HG03558 (cell line): ENCODE results near the gene RFX8.
"Not testable (repeated sequence)": the region's sequence is repeated elsewhere in the genome, so short reads cannot be mapped to it uniquely, and the experiment has no call there.

ENCODE experiments used
- ATAC-seq: cut with Tn5 transposase; IDR thresholded peaks from one replicate; pipeline ENCODE4 v1.9.1; 2021; ENCODE audit warnings: moderate number of reproducible peaks; ENCODE audit not compliant: unreplicated experiment; ENCODE audit errors: extremely low read depth

The RFX8 gene

DNA sequence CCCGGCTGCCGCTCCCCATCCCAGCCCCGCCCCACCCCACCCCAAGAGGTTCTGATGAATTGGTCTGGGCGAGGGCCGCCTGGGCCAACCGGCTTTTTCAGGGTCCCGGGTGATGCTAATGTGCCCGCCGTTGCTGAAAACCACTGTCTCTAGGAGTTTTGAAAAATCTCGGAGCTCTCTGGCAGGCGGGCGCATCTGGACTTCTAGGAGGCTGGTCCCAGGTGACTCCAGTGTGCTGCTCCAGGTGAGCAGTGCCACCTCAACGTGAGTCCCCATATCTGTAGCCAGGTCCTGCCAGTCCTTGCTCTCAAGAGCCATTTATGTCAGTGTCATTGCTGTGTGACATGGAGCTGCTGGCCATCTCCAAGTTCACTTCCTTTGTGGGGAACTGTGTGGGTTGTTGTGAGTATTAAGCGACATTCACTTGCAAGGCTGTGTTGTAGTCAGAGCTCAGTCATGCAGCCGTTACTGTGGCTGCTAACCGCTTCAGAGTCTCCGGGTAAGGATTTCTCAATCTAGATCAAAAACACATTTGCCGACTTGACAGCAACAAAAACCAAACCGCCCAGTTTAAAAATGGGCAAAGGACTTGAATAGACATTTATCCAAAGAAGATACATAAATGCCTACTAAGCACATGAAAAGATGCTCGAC is at the start of gene RFX8:
RFX8 (minus strand) TSS at position 382 of the 654 bp plus-strand sequence. CDS start 8,264 bp downstream, outside the sequence.
- no peak for ATAC-seq

GRCh38 chr2:101521487-101521886 is 46.6 kb upstream of the RFX8 start:
- no peak for ATAC-seq

GRCh38 chr2:101520246-101520645 is 45.3 kb upstream of the RFX8 start:
- ATAC-seq: no peak

- no peak for ATAC-seq
Measured at GRCh38 chr2:101518578-101519492, 43.9 kb upstream of the RFX8 start.

DNA sequence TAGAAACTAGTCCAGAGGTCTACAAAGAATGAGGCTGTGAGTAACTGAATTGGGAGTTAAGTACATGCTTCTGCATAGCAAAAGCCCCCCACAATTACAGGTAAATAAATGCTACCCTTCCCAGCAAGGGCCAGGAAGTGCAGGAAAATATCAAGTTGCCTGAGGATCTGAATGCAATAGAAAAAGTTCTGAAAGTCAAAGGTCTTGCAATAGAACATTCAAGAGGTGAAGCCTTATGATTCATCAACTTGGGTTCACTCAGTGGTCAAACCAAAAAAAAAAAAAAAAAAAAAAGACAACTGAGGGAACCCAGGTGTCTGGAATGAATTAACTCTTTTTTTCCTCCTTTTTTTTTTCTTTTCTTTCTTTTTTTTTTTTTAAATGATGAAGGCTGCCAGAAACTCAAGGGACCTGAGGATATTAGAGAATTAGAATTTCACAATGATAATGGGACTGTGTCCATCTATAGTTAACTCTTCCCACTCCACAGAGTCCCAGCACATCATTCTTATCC is 42.9 kb upstream of the RFX8 start:
- ATAC-seq: no peak

DNA sequence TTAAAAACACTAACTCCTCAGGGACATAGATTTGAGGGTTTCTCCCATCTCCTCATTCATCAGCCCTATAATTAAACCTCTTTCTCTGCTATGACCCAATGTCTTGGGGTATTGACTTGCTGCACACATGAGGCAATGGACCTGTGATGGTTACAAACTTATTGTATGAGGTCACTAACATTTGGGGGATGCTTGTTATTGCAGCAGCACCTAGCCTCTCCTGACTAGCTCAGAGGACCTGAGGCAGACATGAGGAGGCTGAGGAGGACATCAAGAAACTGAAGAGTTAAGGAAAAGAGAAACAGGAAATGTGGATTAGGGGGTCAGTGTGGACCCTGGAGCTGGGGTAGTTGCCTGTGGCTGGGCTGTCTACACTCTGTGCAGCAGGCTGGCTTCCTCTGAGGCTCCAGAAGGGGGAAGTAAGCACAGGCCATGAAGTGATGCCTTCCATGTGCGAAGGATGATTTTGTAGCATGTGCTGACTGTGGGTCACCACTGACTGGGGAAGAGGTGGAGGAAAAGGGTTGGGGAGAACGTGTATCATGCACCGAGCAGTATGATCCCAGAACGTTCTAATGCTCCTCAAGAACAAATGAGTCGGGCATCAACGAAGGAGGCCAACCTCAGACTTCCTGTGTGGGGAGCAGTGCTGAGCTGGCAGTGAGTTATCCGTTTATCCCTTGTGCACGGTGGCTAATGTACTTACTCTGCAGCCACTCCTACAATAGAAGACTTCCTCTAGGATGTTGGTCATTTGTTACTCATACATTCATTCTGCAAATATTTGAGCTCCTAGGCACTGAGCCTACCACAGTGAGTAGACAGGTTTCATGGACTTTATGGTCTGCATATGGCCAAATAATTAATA is 42.1 kb upstream of the RFX8 start:
- no peak for ATAC-seq

- ATAC-seq: no peak
Measured at GRCh38 chr2:101516349-101516748, 41.4 kb upstream of the RFX8 start.

DNA sequence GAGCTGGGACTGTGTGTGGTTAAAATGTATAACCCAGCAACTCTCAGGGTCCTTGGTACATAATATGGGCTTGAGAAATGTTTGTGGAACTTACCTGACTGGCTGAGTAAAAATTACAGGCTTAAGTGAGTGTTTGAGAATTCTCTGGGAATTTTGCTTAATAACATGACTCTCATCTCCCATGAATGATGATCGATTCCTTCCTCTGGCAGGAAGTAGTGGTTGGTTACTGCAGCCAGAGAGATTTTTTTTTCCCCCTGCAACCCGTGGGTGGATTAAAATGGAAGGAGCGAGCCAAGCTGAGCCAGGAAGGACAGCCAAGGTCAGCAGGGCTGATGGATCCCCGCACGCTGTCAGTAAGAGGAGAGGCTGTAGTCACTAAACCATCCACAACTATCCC is 40.6 kb upstream of the RFX8 start:
- ATAC-seq: no peak

DNA sequence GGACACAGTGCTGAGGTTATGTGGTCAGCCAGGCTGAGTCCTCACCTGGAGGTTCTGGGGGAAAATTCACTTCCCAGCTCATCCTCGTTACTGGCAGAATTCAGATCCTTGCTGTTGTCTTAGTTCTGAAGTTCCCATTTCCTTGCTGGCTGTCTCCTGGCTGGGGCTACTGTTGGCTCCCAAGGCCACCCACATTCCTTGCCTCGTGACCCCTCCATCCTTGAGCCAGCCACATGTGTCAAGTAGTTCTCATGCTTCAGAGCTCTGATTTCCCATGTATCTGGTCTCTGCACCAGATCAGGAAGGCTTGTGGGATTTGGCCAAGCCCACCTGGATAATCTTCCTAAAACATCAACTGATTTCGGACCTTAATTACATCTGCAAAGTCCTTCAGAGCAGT is 38.1 kb upstream of the RFX8 start:
- no peak for ATAC-seq

DNA sequence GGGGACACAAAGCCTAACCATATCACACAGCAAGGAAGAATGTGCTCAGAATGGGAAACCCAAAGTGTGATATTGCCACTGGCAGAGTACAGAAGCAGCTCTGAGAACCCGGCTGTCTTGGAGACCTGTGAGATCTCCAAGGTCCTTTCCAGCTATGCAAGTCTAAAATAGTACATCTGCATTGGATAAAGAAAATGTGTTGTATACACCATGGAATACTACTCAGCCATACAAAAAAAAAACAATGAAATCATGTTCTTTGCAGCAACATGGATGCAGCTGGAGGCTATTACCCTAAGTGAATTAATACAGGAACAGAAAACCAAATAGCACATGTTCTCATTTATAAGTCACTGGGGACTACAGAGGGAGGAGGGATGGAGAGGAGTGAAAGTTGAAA is 36.5 kb upstream of the RFX8 start:
- no peak for ATAC-seq

DNA sequence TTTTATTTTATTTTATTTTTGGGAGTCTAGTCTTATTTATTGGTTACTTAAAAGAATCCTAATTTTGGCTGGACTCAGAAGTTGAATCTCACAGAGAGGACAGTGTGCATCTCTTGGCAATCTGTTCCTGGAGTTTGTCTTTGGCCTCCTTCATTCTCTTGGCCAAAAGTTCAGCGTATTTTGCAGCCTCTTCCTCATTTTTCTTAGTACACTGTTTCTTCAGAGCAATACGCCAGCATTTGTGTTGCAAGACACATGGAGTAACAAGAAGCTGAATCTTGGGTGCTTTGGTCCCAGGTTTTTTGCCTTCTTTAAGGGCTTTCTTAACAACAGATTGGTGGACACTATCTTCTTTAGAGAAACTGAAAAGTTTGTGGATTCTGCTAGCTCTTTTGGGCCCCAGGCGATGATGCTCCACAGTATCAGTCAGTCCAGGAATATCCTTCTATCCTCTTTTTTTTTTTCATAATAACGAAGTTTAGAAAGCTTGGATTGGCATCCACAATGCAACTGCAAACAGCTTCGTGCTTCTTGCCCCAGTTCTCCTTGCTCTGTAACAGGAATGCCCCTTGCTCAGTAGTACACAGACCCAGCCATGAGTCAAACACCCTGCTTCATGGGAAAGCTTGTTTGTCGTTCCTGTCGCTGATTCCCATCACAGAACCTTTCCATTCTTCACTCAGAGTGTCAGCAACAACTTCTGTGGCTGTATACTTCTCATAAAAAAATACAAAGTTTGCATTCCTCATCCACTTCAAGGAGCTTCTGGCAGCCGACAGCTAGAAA is 34.8 kb upstream of the RFX8 start:
- no peak for ATAC-seq

- no peak for ATAC-seq
Measured at GRCh38 chr2:101508636-101509035, 33.7 kb upstream of the RFX8 start.

DNA sequence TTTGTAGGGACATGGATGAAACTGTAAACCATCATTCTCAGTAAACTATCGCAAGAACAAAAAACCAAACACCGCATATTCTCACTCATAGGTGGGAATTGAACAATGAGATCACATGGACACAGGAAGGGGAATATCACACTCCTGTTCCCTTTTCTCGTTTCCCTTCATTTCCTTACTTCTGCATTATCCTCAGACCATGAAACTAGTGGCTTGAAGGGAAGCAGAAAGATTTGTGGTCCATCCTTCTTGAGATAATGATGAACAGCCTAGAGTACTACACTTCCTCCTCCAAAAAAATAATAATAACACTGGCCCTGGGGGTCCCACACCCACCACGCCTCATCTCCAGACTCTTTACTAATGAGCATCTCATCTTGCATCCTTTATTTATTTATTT is 30.4 kb upstream of the RFX8 start:
- ATAC-seq: not testable (repeated sequence)

DNA sequence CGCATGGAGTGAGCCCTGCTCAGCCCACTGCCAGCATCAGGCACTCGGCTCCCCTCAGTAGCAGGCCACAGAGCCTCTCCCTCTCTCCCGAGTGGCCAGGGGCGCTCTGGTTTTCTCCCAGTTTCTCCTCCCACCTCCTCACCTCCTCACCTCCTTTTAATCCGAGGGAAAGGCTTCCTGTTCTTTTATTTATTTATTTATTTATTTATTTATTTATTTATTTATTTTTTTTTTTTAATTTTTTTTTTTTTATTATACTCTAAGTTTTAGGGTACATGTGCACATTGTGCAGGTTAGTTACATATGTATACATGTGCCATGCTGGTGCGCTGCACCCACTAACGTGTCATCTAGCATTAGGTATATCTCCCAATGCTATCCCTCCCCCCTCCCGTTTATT is 29.8 kb upstream of the RFX8 start:
- not testable (repeated sequence) for ATAC-seq

GRCh38 chr2:101502095-101502494 is 27.2 kb upstream of the RFX8 start:
- ATAC-seq: no peak

- no peak for ATAC-seq
Measured at GRCh38 chr2:101501443-101501842, 26.5 kb upstream of the RFX8 start.

DNA sequence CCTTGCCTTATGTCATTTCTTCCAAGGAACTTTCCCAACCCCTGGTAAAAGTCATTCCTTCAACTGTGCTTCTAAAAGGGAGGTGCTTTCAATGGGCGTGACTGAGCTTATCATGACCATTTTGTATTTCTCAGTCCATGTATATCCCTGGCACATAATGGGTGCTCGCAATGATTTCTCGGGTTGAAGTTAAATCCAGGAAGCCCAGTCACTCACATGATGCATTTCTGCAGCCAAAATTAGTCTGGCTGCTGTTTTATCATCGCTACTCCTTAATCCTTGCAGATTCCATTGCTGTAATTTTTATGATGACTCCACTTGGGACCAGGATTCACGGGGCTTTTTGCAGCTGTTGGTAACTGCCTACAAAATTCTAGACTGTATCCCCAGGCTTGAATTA is 25.9 kb upstream of the RFX8 start:
- no peak for ATAC-seq

DNA sequence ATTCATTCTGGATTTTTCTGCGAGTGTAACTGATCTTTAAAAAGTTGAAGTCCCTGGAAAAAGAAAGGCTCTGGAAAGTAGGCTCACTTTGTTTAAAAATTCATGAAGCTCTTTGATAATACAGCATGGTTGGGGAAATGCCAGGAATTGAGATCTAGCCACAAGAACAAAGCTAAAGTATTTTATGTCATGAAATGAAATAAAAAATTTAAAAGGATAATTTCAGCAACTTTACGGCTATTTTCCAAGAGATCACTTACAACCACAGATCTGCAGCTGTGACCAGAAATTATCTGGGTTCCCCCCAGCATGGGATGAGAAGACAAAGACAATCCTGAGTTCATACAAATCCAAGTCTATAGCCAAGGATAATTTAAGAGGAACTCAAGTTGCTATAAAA is 25.3 kb upstream of the RFX8 start:
- no peak for ATAC-seq

- no peak for ATAC-seq
Measured at GRCh38 chr2:101496279-101496678, 21.4 kb upstream of the RFX8 start.
